ENCODE results near the gene TAS2R38.

Gene TAS2R38

DNA sequence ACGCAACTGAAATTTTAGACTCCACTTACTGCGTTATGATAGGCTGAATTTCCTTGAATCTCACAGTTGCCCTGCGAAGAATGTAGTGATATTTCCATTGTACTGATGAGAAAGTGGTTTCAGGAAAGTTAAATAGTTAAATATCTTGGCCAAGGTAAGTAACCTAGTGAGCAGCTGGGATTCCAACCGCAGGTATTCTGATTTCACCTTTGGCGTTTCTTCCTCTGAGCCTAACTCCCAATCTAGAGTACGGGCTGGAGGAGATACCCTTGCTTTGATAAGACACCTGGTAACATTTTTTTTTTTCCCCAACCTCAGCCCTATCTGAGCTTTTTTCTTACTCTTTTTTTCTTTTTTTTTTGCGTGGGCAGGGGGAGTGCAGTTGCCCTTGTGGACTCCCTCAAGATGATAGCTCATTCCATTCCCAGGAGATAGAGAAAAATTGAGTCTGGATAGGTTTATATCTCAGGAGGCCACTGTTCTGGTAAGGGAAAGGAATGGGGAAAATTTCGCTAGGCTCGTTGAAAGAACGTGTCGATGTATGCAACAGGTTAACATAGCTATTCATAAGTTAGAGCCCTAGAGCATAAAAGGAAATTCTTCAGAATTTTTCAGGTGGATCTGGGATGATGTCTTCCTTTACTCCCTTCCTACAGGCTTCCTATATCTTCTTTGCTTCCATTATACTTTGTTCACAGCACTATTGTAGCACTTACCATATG lies 3.1 kb upstream of the TAS2R38 start:
- H3K4me3 ChIP-seq (ENCODE audit: low read depth, low read length) = peak overlapping the region; percentile 1

DNA sequence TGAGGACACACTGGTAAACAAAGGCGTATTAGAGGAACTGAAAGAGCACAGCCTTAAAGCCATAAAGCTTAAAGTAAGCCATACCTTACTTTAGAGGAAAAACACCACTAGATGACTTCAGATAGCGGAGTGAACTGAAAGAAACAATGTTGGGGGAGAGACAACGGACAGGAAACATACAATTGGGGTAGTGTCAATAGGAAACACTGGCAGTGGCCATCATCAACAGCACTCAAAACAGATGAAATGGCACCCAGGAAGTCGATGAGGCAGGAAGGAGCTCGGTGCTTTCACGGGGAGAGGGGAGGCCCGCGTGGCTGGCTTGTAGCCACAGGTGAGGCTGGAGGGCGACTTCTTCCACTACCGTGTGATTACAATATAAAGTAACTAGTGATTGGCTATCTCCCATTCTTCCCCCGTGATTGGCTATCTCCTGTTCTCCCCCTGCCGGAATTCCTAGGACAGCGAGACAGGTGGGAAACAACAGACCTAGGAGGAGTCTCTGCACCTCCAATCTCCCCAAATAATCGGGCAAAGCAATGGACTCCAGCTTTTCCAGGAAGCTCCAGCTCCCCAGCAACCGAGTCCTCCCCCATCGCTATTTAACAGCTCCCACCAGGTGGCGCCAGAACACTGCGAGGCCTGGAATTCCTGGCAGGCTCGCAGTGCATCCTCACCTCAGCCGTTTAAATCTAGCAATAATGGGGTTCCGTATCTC lies 2.4 kb upstream of the TAS2R38 start:
- H3K4me3 ChIP-seq (ENCODE audit: low read depth, low read length) = peak overlapping the region; percentile 1

DNA sequence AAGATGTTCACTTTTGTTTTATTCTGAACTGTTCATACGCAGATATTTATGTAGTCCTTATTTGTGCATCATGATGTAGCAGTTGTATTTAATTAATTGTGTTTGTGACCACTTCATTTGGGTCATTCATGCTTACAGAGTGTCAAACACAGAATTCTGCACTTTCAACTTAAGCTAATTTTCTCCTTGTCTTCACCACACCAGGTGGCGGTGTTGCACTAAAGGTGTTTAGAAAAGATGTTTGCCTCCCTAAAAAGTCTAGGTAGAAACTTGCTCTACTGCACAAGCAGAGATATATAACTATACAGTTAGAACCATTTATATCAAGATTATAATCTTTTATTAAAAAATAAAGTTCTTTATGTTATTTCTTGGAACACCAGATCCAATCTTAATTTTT lies 1.3 kb upstream of the TAS2R38 start:
- no peak overlapping the region for H3K4me3 ChIP-seq (ENCODE audit: low read depth, low read length)

DNA sequence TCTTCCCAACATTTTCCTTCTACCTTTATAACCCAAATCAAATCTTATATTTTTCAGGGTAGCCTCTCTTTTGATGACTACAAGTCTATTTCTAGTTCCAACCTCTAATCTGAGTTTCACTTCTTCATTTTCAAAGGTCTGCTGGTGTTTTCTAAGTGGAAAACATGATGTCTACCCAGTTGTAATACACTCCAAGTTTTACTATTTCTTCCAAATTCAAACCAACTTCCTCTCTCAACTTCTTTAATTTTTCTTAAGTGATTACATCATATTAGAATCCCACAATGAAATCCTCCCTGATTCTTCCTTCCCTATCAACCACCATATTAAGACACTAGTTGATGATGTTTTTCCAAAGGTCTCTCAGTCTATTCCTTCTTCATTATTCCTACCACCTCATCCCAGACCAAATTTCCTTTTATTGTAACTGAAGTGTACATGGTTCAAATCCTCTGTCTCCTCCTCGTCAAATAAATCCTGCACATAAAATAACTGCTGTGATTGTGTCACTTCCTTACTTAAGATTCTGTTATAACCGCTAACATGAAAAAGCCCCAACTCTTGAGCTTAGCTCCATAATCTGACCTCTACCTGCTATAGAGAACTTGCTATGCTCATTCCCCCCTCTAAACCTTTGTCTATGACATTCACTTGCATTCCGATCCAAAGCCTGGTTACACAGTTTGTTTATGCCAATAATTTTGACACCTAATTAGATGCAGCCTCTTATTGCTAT lies 12.7 kb downstream of the TAS2R38 start:
- H3K4me3 ChIP-seq (ENCODE audit: low read depth, low read length) = no peak overlapping the region

DNA sequence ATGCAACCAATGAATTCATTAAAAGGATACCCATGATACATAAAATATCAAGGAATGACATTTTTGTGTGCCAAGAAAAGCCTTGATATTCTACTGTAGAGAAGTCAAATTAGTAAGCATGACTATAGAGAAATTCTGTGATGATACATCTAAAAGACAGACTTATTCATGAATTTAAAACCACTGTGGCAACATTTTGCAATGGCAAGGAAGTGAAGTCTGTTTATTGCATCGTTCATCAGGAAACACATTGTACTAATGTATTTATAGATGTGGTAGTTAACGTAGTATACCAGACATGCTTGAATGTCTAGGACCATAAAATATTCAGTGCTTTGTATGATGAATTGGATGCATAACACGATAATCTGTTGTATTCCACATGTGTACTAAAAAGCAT lies 17.5 kb downstream of the TAS2R38 start:
- no peak overlapping the region for H3K4me3 ChIP-seq (ENCODE audit: low read depth, low read length)

DNA sequence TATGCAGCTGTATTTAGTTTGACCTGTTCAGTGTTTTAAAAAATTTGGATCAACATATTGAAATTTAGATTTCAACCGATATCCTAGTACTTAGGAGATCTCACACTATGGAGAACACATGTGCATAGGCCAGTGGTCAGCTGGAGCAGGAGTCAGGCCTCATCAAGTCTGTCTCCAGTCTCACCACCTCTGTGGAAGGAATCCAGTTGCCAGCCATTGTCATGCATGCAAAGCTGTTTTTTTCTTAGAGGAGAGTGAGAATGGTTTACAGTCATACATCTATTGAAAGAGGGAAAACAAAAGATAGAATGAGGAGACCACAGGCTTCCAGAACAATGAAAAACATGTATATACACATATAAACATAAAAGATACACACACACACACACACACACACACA lies 19.2 kb downstream of the TAS2R38 start:
- no peak overlapping the region for H3K4me3 ChIP-seq (ENCODE audit: low read depth, low read length)

DNA sequence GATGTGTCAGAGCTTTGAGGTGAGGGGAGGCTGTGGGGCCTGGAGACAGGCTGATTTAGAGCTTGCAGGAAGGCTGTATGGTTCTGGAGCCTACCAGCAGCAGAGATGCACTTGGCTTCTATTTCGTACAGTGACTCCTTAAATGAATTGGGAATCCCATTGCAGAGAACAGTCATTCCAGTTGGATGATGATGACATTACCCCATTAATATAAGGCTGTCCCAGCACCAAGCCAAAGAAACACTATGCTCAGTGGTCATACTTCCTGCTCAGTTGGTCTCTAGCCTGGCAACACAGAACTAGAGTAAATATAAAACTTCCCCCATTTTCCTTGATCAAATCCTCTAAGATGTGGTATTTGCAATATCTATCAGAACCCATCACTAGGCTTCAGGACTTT lies 21.1 kb downstream of the TAS2R38 start:
- no peak overlapping the region for H3K4me3 ChIP-seq (ENCODE audit: low read depth, low read length)

DNA sequence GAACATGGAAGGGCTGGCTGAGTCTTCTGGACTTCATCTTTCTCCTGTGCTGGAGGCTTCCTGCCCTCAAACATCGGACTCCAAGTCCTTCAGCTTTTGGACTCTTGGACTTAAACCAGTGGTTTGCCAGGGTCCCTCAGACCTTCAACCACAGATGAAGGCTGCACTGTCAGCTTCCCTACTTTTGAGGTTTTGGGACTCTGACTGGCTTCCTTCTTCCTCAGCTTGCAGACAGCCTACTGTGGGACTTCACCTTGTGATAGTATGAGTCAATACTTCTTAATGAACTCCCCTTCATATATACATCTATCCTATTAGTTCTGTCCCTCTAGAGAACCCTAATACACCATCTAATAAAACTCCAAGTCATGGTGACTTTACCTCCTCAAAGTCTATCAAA lies 22.8 kb downstream of the TAS2R38 start:
- H3K4me3 ChIP-seq (ENCODE audit: low read depth, low read length) = no peak overlapping the region

DNA sequence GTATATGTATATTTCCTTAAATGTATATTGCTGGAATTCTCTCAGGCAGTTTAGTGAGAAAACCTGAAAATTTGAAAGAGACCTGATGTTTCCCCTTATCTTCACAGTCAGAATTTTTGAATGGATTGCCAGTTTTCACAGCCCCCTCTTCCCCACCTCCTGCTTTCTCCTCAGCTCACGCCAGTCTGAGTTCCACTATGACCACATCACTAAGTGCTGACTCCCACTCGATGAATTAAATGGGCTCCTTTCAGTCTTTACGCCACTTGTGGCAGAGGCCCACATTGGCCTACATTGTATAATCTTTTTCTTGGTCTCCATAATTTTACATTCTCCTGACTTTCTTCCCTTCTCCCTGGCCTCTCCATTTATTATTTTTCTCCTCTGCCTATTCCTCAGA lies 23.7 kb downstream of the TAS2R38 start:
- no peak overlapping the region for H3K4me3 ChIP-seq (ENCODE audit: low read depth, low read length)

DNA sequence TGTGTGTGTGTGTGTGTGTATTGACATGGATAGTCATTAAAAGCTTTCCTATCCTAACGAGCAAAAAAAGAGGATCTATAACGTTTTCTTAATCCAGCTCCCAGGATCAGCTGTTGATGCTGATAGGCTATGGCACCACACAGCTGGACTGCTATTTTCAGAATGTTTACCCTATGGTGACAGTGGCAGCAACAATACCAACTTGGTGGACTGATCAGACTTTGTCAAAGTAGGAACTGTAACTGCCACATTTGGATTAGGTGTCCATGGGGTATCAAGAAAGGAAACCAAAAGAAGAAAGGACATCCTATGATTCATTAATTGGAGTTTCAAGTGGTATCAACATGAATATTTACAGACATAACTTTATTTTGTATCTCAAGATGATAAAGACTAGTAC lies 24.1 kb downstream of the TAS2R38 start:
- no peak overlapping the region for H3K4me3 ChIP-seq (ENCODE audit: low read depth, low read length)

DNA sequence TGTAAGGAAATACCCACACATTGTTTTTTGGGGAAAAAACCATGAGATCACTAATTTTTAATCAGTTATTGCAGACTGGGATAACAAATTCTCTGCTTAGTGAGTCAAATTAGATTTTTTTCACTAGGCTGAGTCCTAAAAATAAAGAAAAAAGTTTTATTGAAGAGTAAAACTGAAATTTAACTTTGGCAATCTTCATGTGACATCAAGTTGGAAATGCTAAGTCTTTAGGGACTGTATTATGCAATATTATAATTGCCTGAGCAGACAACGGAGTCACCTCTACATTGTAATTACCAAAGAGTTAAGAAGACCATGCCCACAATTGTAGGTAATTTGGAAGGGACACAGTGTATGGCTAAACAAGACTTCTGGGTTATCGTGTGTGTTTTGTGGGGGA lies 24.6 kb downstream of the TAS2R38 start:
- no peak overlapping the region for H3K4me3 ChIP-seq (ENCODE audit: low read depth, low read length)

DNA sequence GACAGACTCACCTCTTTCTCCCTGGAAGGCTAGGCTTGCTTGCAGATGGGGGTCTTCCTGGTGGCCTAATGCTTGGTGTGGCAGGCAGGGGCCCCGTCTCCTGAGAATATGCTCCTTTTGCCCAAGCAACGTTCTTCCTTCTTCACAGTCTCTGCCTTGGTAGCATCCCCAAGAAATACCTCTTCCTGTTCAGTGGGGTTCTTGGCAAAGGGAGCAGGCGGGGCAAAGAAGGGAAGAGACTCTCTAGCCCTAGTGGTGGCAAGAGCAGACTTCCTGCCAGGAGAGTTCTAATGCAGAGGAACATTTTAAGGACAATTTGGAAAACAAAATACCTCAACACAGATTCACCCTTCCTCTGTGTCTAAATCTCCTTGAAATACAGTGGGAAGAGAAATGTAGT lies 26.8 kb downstream of the TAS2R38 start, which contains the start of gene CLEC5A:
CLEC5A (minus strand) TSS at position 179 of the 400 bp plus-strand sequence. CDS start 682 bp downstream, outside the sequence.
- no peak within 1 kb of the TSS for H3K4me3 ChIP-seq (ENCODE audit: low read depth, low read length)

DNA sequence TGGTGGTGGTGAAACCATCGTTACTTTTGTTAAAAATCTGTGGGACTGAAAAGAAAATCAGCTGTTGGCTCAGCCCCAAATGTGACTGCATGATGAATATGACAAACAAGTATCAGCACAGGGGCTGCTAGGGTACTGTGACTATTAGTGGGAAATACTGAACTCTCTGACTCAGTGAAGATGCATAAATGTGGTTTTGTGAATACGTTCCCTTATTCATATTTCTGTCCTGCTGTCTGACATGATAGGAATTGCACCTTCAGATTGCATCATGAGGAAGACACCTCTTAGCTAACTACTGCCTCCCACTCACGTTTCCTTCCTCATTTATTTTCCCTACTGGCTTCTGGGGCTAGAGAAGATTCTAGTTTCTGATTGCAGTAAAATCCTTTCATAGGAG lies 28.2 kb downstream of the TAS2R38 start:
- no peak overlapping the region for H3K4me3 ChIP-seq (ENCODE audit: low read depth, low read length)

DNA sequence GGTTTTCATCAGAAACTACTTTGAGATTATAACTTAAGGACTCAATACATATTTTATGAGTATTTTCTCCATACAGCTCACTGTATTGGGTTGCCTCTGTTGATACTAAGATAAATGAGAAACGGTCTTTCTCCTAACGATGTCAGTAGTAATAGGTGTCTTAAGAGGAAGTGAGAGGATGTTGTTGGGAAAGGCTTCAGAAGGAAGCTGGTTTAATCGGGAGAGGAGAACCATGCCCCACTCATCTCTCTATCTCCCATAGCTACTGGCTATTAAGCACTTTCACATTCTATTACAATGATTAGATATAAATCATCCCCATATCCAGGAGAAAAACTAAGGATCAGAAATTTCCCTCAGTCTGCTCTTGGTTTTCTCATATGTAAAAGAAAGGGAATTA lies 28.8 kb downstream of the TAS2R38 start:
- H3K4me3 ChIP-seq (ENCODE audit: low read depth, low read length) = no peak overlapping the region

DNA sequence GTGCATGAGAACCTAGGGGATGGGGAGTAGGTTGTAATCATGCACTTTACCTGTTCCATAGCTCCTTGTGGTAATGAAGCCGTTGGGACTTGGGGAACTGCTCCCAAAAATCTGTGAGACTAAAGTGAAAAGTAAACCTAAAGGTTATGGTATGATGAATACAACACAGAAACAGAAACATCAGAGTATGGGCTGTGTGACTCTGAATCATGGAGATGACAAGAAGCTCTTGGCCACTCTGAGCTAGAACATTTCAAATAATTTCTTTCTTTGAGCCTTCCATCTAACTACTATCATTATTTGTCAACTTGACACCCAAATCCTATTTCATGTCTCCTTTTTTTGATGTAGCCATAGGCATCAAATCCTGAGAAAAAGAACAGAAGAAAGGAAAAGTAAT lies 29.7 kb downstream of the TAS2R38 start:
- no peak overlapping the region for H3K4me3 ChIP-seq (ENCODE audit: low read depth, low read length)

DNA sequence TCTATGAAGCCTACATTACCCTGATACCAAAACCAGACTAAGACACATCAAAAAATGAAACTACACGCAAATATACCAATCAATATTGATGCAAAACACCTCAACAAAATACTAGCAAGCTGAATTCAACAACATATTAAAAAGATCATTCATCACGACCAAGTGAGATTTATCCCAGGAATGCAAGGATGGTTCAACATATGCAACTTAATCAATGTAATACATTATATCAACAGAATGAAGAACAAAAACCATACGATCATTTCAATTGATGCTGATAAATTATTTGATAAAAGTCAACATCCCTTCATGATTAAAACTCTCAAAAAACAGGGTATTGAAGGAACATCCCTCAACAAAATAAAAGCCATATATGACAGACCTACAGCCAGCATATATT lies 32.5 kb downstream of the TAS2R38 start:
- H3K4me3 ChIP-seq (ENCODE audit: low read depth, low read length) = no peak overlapping the region

DNA sequence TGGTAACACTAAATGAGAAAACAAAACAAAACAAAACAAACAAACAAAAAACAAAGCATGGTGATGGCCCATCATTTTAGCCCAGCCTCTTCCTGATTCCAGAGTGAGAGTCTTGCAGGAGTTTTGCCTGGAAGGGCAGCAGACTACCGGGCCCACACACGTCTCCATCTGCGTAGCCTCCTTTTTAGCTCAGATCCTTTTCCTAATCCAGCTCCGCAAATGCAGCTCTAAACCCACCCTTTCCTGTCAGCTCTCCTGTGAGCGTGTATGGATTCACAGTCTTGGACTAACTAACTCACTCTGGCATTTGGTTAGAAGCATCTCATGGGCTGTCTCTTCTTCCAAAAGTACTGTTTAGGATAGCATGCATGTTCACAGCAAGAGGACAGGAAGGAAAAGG lies 43.4 kb downstream of the TAS2R38 start:
- no peak overlapping the region for H3K4me3 ChIP-seq (ENCODE audit: low read depth, low read length)

DNA sequence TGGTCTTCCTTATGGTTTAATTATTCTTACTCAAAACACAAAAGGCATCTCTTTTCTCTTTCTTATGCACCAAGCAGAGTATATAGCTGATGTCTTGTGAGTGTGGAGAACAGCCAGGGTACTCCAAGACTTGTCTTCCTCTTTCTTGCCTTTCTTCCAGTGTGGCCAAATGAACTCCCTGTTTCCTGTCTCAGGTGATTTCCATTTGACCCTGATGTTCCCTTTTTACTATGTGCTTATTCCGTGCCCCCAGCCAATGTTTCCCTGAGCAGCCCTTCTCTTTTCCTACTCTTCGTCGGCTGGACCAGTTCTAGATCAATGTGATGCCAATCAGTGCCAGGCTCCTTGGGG lies 44.8 kb downstream of the TAS2R38 start:
- H3K4me3 ChIP-seq (ENCODE audit: low read depth, low read length) = no peak overlapping the region

DNA sequence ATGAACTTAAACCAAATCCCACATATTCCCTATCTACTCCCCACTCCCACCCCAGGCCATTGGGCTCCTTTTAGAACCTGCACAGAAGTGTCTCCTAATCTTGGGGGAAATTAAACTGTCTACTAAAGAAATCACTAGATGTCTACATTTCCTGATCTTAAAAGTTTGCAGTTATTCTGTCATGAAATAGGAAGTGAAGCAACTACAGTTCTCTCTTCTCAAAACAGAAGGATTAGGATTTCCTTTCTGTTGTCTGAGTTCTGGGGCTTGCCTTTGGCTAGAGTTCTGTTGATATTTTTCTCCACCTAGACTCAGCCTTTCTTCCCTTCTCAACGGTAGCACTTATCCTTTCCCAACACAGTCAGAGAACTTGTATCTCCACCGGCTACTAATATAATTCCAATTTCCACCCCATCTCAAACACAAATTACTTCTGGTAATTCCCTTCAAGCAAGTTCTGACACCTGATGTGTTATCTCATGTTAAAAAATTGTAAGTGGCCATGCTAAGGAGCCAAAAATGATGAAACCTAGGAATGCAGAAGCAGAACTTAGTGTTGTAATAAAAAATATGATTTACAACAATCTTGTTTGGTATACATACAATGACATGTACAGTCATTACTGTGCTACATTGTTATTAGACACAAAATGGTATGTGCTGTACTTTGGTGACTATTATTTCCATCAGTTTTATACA lies 45.3 kb downstream of the TAS2R38 start:
- H3K4me3 ChIP-seq (ENCODE audit: low read depth, low read length) = no peak overlapping the region
